Mucosa of gallbladder (tissue), 1 donor: Measurements from ENCODE around the gene WDR91. TPM values are rescaled to one million over a fixed set of nuclear protein-coding genes. Genes with fewer than 3 reads are reported as not detected.
A peak's percentile ranks its signal among the peaks of the same experiment; 100 is the strongest.
"Not testable (repeated sequence)": the region's sequence is repeated elsewhere in the genome, so short reads cannot be mapped to it uniquely, and the experiment has no call there.

ENCODE experiments used
- DNase-seq: peaks from one replicate; pipeline ENCODE4 v3.0.0-alpha.2; 2020; ENCODE audit warnings: low spot score
- total RNA-seq: library from RNA; stranded (reverse); gene quantifications from one replicate; pipeline ENCODE4 v1.2.1, GENCODE V29; 2021
- donor health status: DM: no; HTN: no; CAD: no.

The WDR91 gene
- total RNA-seq, 1 donor from 2014 or later = 18.6 TPM

DNA sequence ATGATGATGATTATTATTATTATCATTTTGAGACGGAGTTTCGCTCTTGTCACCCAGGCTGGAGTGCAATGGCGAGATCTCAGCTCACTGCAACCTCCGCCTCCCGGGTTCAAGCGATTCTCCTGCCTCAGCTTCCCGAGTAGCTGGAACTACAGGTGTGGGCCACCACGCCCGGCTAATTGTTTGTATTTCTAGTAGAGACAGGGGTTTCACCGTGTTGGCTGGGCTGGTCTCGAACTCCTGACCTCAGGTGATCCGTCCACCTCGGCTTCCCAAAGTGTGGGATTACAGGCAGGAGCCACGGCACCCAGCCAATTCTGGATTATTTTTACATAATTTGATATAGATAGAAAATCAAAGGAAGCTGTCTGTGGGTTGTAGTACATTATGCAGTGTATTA lies 22.8 kb upstream of the WDR91 start:
- not testable (repeated sequence) for DNase-seq

DNA sequence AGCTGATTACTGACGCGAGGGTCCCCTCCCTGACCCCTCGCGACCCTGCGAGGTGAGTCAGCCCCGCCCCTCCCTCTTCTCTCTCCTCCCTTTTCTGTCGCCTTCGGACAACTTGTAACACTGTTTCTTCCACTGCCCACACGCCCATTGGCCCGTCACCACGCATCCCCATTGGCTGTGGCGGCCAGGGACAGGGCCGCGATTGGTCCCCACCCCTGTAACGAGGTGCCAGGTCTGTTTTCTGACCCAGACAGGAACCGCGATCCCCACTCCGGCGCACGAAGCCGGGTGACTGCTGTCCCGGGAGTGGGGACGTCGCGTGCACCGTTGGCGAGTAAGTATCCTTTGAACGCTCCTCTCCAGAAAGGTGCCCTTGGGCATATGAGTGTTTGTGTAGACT lies 22.2 kb upstream of the WDR91 start, which contains the start of gene STRA8:
TSS of gene STRA8 (plus strand) at position 269 of the 400 bp plus-strand sequence. CDS start 6,687 bp downstream, outside the sequence.
- no peak for DNase-seq

DNA sequence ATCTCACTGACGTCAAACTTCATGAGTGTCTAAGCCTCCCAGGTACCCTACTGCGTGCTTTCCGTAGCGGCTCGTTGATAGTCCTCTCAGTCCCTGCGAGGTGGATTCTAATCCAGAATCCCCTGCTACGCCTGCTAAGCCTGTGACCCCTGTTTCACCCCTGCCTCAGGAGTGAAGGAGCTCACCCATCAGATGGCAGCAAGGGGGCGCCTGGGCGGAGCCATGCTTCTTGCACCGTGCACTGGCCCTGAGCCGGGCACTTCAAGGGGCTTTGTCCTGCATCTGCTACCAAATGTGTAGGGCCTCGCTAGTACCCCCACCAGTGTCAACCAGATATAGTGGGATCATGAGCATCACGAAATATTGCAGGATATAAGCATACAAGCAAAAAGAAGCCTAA lies 21.4 kb upstream of the WDR91 start:
- DNase-seq = no peak

DNA sequence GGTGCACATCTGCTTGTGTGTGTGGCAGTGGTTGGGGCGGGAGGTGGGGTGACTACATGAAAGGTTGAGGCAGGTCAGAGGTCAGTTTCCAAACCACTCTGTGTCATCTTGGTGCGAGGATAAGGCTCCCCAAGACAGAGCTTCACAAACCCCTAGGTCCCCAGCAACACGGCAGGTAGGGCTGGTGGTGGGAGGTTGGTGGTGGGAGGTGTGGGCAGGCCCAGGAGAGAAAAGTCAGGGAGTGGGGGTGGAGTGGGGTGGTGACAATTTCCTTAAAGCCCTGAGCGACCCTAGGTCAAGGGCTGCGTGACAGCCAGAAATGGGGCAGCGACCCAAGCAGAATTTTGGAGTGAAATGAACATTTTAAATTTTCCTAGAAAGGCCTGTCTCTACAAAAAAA lies 20.8 kb upstream of the WDR91 start:
- no peak for DNase-seq

DNA sequence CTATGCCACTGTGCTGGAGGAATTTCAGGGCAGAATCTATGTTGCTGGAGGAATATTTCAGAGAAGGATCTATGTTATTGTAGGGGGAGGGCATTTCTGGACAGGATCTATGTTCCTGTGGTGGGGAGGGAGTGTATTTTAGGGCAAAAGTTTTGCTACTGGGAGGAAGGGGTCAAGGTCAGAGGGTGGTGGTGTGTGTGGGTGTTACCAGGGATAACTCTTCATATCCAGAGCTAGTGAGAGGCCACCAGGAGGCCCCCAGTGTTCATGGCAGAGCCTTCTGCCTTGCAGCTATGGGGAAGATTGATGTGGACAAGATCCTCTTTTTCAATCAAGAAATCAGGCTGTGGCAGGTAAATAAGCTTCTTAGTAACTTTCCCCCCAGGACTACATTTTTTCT lies 20.4 kb upstream of the WDR91 start:
- DNase-seq = no peak

DNA sequence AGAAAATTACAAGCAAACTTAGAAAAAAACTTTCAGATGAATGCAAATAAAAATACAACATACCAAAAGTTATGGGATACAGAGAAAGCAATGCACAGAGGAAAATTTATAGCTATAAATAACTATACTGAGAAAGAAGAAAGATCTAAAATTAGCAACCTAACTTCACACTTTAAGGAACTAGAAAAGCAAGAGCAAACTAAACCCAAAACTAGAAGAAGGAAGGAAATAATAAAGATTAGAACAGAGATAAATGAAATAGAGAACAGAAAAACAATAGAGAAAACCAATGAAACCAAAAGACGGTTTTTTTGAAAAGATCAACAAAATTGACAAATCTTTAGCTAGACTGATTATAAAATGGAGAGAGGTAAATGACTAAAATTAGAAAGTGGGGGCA lies 12.7 kb upstream of the WDR91 start:
- DNase-seq = no peak

DNA sequence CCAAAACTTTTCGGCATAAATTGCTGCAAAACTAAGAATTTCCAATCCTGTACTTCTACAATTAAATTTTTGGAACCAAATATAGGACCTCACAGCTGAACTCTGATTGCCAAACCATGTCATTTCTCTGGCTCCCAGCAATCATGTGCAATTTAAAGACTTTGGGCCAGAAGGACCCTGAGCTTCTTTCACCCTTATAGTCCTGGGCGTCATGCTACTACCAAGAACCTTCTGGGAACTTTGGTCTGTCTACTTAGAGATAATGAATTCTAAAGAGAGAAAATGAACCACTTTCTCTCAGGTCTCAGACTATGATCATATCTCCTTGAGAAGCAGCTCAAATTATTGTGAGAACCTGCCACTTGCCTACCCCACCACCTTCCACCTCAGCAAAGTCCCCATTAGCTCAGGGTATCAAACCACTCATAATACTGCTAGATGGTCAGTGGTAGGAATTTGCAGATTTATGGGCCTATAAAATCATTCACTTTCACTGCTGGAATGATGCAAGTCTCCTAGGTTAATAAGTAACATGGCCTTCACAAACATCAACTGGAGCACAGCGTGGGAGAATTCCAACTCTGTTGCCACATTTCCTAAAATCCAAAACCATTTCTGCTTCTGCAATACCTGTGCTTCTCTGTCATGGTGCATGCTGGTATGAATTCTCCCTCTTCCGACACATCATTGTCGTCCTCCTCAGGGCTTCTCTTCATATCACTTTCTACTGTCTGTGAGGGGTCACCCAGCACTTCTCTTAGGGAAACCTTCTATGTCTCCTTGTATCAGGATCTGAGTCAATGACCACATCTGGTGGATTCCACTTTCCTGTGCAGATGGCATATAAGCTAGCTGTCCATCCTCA lies 6.6 kb upstream of the WDR91 start:
- no peak for DNase-seq

DNA sequence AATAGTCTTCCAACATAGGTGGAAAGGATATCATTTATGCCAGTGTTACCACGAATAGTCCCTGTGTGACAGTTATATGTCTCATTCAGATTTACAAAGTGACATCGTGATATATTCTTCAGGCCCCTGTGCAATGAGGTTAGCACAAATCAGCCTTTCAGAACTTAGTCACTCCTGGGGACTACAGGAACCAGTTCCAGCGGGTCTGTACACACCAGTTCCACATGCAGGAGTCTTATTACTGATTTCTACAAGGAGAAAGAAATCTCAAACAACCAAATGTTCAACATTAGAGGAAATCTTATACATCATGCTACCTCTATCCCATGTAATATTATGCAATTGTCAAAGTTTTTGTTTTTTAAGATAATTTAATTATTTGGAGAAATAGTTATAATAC lies 4.4 kb upstream of the WDR91 start:
- DNase-seq = no peak

DNA sequence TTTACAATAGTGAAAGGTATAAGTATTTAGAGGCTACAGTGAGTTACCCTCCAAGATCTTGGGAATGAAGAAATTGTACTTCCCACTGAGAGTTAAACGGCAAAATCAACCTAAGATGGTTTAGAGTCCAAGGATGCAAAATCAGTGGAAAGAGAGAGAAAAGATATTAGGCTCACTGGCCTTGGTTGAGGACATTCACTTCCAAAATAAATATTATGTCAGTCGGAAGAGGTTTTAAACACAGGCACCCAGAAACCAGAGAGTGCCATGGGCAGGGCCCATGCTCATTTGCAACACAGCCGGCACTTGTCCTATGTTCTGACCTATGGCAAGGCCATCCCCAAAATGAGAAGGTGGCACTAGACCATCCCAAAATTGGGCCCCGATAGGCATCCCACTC lies 3.9 kb upstream of the WDR91 start:
- DNase-seq = no peak

DNA sequence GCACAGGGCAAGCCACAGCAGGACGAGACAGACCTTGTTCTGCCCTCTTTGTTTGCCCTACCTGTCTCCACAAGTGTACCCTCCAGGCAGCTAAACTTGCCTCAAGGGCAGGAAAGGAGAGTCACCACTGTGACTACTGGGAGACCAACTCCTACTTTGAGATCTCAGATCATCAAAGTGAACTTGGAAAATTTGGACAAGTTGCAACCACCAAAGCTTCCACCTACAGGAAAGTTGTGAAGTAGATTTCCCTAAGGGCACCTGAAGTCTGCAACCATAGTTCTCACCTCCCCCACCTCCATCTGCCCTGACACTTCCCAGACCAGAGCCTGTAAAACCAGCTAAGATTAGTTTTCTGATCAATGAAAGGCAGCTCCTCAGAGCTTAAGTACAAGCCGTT lies 2.5 kb upstream of the WDR91 start:
- DNase-seq = no peak

DNA sequence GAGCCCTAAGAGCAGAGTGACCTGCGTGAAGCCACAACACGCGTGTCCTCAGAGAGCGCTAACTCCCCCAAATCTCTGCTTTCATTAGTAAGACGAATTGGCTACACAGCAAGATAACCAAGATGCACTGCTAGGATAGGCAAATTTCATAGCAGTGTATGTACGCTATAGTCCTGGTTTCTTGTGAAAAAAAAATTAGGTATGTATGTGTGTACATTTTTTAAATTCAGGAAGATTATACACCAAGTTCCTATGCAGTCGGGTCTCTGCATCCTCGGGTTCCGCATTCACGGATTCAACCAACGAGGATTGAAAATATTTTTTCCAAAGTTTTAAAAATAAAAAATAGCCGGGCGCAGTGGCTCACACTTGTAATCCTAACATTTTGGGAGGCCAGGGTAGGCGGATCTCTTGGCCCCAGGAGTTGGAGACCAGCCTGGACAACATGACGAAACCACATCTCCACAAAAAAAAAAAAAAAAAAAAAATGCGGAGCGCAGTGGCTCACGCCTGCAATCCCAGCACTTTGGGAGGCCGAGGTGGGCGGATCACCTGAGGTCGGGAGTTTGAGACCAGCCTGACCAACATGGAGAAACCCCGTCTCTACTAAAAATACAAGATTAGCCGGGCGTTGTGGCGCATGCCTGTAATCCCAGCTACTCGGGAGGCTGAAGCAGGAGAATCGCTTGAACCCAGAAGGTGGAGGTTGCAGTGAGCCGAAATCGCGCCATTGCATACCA lies 790 bp upstream of the WDR91 start:
- DNase-seq = peak; percentile 35

DNA sequence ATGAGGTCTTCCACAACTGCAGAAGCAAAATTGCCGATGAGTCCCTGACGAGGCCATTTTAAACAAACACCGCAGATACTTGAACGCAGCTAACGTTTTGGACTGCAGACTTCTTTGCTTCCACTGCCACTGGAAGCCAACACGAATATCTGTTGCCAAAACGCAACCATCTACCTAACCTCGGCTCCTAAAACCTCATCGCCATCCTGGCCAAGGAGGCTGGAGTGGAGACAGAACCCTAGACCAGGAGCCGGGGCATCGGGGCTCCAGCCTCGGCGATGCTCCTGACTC lies 493 bp downstream of the WDR91 start:
- DNase-seq = peak; percentile 19

DNA sequence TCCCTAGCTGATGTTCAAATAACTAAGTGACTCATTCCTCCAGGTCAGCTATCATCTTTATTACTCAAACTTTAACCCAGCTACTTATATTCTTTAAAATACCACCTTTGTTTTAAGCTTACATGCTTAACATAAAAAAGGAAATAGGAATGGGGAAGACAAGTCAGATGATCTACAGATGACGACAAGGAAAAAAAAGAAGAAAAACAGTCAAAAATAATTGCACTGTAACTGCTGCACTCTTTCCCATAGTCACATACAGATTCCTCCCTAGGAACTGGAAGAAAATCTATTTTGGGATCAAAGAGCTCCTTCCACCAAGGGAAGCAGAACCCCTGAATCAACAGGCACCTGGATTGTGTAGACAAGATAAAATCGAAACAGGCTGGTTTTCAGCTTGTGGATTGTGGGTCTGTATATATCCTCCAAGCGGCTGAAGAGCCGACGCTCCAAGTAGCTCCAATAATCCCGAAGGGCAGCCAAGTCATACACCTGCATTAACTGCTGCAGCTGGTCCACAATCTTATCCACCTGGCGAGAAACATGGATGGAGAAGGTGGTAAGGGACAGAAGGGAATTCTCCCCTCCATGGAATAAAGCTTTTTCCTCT lies 2.0 kb downstream of the WDR91 start:
- no peak for DNase-seq

DNA sequence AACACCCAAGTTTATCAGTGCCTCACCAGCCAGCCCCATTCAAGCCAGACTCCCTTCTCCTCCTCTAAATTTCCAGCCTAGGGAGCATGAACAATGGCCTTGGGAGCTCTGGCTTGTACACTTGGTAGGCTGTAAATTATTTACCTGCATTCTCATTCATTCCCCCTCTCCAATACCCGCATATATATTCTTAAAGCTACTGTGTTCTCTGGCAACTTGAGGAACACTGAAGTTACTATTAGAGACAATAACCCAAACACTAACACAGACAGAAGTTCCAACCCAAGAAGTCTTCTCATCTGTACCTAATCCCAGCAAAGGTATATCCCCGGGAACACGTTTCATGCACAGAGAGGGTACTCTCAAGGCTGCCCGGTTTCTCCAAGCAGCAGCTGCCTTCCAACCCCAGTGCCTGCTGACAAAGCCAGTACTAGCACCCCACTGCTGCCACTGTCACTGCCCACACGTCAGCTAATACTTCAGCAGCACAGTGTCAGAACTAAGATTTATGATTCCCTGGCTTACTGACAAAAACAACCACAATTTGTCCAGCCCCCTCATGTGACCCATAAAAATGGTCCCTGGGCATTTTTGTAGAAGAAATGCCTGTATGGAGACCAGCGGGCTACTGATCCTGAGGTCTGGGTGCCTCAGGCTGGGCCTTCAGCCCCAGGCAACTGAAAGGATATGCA lies 3.1 kb downstream of the WDR91 start:
- DNase-seq = no peak

DNA sequence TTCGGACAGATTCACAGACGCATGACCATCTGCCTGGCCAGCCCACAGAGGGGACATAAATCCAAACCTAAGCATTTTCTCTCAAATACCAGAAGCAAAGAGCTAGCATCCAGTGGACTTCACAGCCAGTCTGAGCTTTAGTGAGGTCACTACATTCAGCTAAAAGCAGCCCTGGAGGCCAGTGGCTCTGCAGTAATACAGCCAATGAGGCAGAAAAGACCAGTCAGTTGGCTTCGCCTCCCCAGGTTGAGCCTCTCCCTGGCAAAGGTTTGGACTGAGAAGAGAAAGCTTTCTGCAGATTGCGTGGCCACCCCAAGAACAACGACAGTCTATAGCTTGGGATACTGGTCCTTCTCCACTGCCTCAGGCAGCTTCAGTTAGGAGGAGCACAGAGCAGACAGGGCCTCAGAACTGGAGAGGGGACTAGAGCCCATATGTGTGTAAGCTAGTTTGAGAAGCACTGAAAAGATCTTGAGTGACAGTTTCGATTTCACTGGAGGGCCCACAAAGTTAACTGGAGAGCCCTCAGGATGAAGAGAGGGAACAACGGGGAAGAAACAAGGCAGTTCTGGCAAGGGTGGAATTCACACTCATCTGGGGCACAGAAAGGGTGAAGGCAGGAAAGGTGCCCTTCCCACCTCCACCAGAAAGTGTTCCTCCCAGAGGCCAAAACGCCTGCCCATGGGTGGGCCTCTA lies 3.8 kb downstream of the WDR91 start:
- DNase-seq = no peak

DNA sequence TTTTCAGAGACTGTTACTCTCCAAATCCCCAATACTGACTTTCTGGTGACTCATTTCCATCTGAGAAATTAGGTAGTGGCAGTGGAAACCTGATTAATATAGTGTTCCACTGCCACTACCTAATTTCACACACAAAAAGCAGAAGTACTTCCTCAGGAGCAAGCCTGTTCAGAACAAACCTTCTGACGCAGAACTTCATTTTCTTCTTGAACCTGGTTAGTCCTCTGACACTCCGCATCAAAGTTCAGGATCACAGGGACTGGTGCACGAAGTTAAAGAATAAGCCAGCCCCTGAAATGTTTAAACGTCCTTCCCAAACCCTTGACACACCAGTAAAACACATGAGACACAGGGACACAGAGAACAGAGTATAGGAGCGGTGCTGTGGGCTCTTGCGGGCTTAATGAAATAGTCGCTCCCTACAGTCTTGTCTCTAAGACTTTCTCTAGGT lies 4.4 kb downstream of the WDR91 start:
- DNase-seq = no peak

DNA sequence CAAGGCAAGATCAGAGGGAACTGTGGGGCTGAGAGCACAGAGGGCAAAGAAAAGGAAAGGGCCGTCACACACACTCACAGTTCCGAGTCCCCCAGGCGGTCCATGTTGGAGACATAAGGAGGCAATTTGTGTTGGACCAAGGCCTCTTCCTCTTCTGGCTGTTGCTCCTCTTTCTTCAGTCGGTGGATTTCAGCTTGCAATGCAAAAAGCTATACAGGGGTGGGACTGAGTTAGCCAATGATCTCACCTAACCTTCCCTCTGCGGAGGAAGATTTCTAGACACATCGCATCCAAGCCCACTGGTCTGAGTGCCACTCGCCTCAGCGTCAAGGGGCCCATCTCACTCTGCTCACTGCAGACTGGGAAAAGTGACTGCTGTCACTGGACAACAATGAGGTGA lies 5.5 kb downstream of the WDR91 start:
- DNase-seq = no peak

DNA sequence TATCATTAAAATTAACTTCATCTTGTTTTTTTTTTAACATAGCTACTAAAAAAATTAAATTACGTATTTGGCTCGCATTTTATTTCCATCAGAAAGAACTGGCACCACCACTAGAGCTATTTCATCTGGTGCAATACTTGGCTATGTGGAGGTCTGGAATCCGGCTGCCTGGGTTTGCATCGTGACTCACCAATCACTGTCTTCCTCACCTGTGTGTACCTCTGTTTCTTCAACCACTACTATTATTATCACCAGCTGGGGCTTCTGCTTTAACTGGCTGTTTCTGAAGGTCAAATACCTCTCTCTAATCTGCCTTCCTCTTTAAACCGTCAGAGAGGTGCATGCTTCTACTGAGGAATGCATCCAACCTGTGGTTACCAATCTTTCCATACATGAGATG lies 6.5 kb downstream of the WDR91 start:
- DNase-seq = no peak

DNA sequence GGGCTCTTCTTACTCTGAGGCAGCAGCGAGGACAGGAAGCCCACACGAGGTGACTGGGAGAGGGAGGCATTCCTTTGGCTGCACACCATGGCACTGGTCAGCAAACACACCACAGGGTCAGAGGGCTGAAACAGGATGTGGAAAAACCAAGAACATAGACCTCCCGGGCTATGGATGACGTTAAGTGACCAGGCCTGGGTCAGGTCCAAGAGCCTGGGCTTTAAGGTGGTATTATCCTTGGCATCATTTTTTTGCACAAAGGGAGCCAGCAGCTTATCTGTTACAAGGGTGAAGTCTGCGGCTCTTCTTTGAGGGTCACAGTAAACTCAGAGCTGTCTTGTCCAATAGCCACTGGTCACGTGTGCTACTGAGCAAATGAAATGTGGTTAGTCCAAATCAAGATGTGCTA lies 7.0 kb downstream of the WDR91 start:
- no peak for DNase-seq

DNA sequence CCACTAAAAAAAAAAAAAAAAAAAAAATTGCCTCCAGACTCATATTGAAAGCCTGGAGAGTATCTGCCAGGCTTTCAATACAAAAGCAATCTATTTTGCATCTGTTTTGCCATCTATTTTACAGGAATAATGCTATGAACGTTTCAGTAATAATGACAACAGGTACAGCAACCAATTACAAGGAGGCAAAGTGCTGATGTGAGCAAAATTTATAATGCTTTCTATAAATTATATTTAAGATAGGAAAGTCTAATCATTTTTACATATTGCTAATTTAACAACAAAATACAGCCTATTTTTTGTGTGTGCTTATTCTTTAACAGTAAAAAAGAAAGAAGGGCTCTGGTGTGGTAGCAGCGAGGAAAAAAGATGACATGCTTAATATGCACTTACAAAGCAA lies 10.0 kb downstream of the WDR91 start:
- no peak for DNase-seq

DNA sequence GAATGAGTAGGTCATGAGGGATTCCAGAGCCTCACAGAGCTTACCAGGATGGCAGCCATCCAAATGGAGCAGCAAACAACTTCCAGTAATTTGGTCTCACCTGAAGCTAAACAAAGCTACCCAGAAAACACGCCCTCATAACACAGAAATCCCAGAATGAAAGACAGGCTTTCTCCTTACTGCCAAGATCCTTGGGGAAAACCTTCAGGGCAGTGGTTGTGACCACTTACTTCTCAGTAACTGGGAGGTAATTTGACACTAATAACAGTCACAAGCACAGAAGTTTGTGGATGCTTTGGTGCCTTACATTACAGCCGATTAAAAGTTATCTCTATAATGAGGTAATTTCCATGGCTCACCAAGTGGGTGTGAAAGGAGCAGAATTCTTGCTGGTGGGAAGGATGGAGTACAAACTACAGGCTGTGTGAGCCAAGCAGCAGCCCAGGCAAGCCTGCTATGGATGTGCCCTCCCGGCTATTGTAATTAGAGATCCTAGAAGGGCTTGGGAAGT lies 10.4 kb downstream of the WDR91 start:
- DNase-seq = no peak
